Trophoblast cell (in vitro differentiated cells and primary cell): ENCODE results near the gene ECI2.

Experiments used
- DNase-seq, 2 donors: peaks; one replicate each; pipeline ENCODE4 v3.0.0-alpha.2; 2016
- H2AFZ ChIP-seq: 2 replicates; pipeline ENCODE4 v1.6.1; 2013; ENCODE audit warnings: low read length, moderate library complexity, mild to moderate bottlenecking; ENCODE audit not compliant: insufficient read depth, poor library complexity
- H2AK5ac ChIP-seq: 2 replicates; pipeline ENCODE4 v1.6.1; 2013; ENCODE audit warnings: mild to moderate bottlenecking, low read length
- H2BK120ac ChIP-seq: 2 replicates; pipeline ENCODE4 v1.6.1; 2013; ENCODE audit warnings: low read length, mild to moderate bottlenecking, moderate library complexity; ENCODE audit not compliant: insufficient read depth, poor library complexity
- H2BK12ac ChIP-seq: 2 replicates; pipeline ENCODE4 v1.6.1; 2013; ENCODE audit warnings: mild to moderate bottlenecking, low read length, moderate library complexity
- H2BK5ac ChIP-seq: 2 replicates; pipeline ENCODE4 v1.6.1; 2013; ENCODE audit warnings: low read length, low read depth, moderate library complexity, mild to moderate bottlenecking; ENCODE audit not compliant: poor library complexity
- H3K14ac ChIP-seq: 2 replicates; pipeline ENCODE4 v1.6.1; 2013; ENCODE audit warnings: mild to moderate bottlenecking, low read length
- H3K18ac ChIP-seq: 2 replicates; pipeline ENCODE4 v1.6.1; 2013; ENCODE audit warnings: mild to moderate bottlenecking, low read length
- H3K23ac ChIP-seq: 2 replicates; pipeline ENCODE4 v1.6.1; 2013; ENCODE audit warnings: low read length
- H3K27ac ChIP-seq: 2 replicates; pipeline ENCODE4 v1.5.1; 2013; ENCODE audit warnings: low read depth, mild to moderate bottlenecking, inconsistent platforms, low read length, moderate library complexity
- H3K27me3 ChIP-seq: 2 replicates; pipeline ENCODE4 v1.6.1; 2013; ENCODE audit warnings: inconsistent platforms, mild to moderate bottlenecking, low read length, moderate library complexity; ENCODE audit not compliant: insufficient read depth
- H3K36me3 ChIP-seq, 2 experiments: 1 replicate in 1 of 2; 2 replicates in 1 of 2; pipeline ENCODE4 v1.6.1; 2013; ENCODE audit warnings: low read length in 2 of 2, mild to moderate bottlenecking in 2 of 2, moderate library complexity in 1 of 2; ENCODE audit not compliant: insufficient read depth in 2 of 2, control insufficient read depth in 1 of 2
- H3K4ac ChIP-seq: 2 replicates; pipeline ENCODE4 v1.6.1; 2013; ENCODE audit warnings: low read depth, mild to moderate bottlenecking, low read length, moderate library complexity
- H3K4me1 ChIP-seq, 2 experiments: 1 replicate in 1 of 2; 2 replicates in 1 of 2; pipeline ENCODE4 v1.6.1; 2013; ENCODE audit warnings: low read length in 2 of 2, mild to moderate bottlenecking in 2 of 2, moderate library complexity in 1 of 2; ENCODE audit not compliant: insufficient read depth in 2 of 2, control insufficient read depth in 1 of 2
- H3K4me2 ChIP-seq: 2 replicates; pipeline ENCODE4 v1.6.1; 2013; ENCODE audit warnings: inconsistent platforms, mild to moderate bottlenecking, low read length, moderate library complexity
- H3K4me3 ChIP-seq: 2 replicates; pipeline ENCODE4 v1.5.1; 2013; ENCODE audit warnings: mild to moderate bottlenecking, low read depth, low read length, inconsistent platforms
- H3K79me1 ChIP-seq: one replicate; pipeline ENCODE4 v1.6.1; 2013; ENCODE audit warnings: low read length
- H3K79me2 ChIP-seq: 2 replicates; pipeline ENCODE4 v1.6.1; 2013; ENCODE audit warnings: low read length, mild to moderate bottlenecking; ENCODE audit not compliant: control insufficient read depth, insufficient read depth, poor library complexity
- H3K9ac ChIP-seq: 2 replicates; pipeline ENCODE4 v1.6.1; 2013; ENCODE audit warnings: mild to moderate bottlenecking, low read length
- H3K9me3 ChIP-seq: 2 replicates; pipeline ENCODE4 v1.6.1; 2013; ENCODE audit warnings: low read depth, mild to moderate bottlenecking, control low read depth, inconsistent platforms, low read length; ENCODE audit not compliant: insufficient read depth
- H4K12ac ChIP-seq: 2 replicates; pipeline ENCODE4 v1.6.1; 2013; ENCODE audit warnings: low read depth, mild to moderate bottlenecking, low read length, moderate library complexity
- H4K8ac ChIP-seq: 2 replicates; pipeline ENCODE4 v1.6.1; 2013; ENCODE audit warnings: low read depth, mild to moderate bottlenecking, low read length, moderate library complexity
- H4K91ac ChIP-seq: one replicate; pipeline ENCODE4 v1.6.1; 2013; ENCODE audit warnings: low read depth, mild to moderate bottlenecking, low read length, moderate library complexity
- WGBS: extraction: QIAGEN DNeasy Blood & Tissue Kit; methylation state at CpG from one replicate; pipeline ENCODE4 v1.1.7; 2013; ENCODE audit warnings: missing lambda C conversion rate; ENCODE audit not compliant: insufficient read length, insufficient coverage; ENCODE audit errors: extremely low coverage; 5-methylcytosine and 5-hydroxymethylcytosine counted together

ECI2 gene

DNA sequence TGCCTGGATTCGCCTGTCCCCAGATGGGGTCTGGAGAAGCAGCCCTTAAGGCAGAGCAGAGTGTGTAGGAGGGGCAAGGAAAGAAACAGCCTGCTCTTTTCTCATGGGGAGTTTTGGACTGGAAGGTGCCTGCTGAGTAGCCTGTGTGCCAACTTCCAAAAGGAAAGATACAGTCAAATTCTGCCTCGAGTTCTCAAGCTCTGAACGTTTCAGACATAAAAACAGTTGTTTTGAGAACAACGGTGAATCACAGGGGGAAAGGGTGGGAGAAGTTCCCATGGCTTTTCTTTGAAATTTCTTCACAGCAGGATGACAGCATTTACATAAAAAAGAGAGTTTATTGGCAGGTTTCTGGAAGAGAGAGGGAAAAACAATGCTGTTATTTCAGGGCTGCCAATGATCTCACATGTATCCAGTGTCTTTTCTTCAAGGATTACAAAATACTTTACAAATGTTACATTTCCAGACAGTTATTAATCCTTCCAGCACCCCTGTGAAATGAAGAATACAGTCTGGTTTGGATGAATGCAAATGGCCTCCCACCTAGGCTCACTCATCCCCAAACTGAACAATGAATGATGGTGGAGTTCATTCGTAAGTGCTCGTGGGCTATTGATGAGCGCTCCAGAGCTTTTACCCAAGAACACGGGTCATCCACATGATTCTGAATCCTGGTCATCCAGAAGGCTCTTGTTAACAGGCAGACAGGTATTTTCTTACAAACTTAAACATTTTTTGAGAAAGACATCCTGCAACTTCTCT lies 33.8 kb upstream of the ECI2 start:
- Histone ChIP-seq H3K9me3 (no peaks in the 10 kb centered on the region), H3K36me3 (no peaks in the 10 kb centered on the region), H2AK5ac (no peak overlapping the region), H3K23ac (no peak overlapping the region), H2BK12ac (no peak overlapping the region), H3K27ac (no peak overlapping the region), H3K18ac (no peak overlapping the region), H2AFZ (no peak overlapping the region), H2BK120ac (no peak overlapping the region), H3K4me2 (no peak overlapping the region), H3K79me2 (no peaks in the 10 kb centered on the region), H2BK5ac (no peak overlapping the region), H3K4me1 (no peaks in the 10 kb centered on the region), H3K4me3 (no peak overlapping the region), H3K14ac (no peak overlapping the region), H3K27me3 (no peaks in the 10 kb centered on the region), H3K9ac (no peak overlapping the region), H4K12ac (no peak overlapping the region), H3K79me1 (no peaks in the 10 kb centered on the region), H4K91ac (no peak overlapping the region), H4K8ac (no peak overlapping the region), H3K4ac (no peak overlapping the region)
- no peak for DNase-seq
- WGBS: no CpG with 5 or more reads among the region's 8 CpGs

DNA sequence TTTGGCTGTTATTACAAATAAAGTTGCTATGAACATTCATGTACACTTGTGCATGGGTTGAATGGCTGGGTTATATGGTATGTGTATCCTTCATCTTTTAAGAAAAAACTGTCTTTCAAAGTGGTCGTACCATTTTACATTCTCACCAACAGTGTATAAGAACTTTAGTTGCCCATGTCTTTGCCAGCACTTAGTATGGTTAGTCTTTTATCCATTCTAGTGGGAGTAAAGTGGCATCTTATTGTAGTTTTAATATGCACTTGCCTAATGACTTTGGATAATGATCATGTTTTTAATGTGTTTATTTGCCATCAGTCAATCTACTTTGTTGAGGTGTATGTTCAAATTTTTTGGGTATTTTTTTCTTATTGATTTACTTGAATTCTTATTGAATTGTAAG lies 32.5 kb upstream of the ECI2 start:
- Histone ChIP-seq H3K36me3 (no peaks in the 10 kb centered on the region), H3K9ac (no peak overlapping the region), H3K4me3 (no peak overlapping the region), H4K91ac (no peak overlapping the region), H3K27ac (no peak overlapping the region), H2AFZ (no peak overlapping the region), H2BK12ac (no peak overlapping the region), H4K8ac (no peak overlapping the region), H2BK120ac (no peak overlapping the region), H3K18ac (no peak overlapping the region), H2AK5ac (no peak overlapping the region), H3K23ac (no peak overlapping the region), H3K27me3 (no peaks in the 10 kb centered on the region), H4K12ac (no peak overlapping the region), H2BK5ac (no peak overlapping the region), H3K4me2 (no peak overlapping the region), H3K79me1 (no peaks in the 10 kb centered on the region), H3K14ac (no peak overlapping the region), H3K4ac (no peak overlapping the region), H3K9me3 (no peaks in the 10 kb centered on the region), H3K79me2 (no peaks in the 10 kb centered on the region), H3K4me1 (no peaks in the 10 kb centered on the region)
- no peak for DNase-seq
- no CpG with 5 or more reads among the region's 1 CpG for whole genome bisulfite sequencing

DNA sequence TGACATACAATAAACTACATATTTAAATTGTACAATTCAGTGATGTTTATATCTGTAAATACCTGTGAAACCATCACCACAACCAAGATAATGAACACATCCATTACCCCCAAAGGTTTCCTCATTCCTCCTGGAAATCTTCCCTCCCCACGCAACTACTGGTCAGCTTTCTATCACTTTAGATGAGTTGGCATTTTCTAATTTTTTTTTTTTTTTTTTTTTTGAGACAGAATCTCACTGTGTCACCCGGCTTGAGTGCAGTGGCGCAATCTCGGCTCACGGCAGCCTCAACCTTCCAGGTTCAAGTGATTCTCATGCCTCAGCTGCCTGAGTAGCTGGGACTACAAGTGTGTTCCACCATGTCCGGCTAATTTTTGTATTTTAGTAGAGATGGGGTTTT lies 31.7 kb upstream of the ECI2 start:
- no peak overlapping the region for H3K27ac ChIP-seq
- no peak overlapping the region for H2BK120ac ChIP-seq
- no peak overlapping the region for H2BK12ac ChIP-seq
- no peak overlapping the region for H3K4ac ChIP-seq
- H3K18ac ChIP-seq: no peak overlapping the region
- whole genome bisulfite sequencing: no CpG with 5 or more reads among the region's 6 CpGs
- no peaks in the 10 kb centered on the region for H3K9me3 ChIP-seq
- no peak overlapping the region for H3K4me2 ChIP-seq
- no peak overlapping the region for H3K23ac ChIP-seq
- no peak overlapping the region for H4K12ac ChIP-seq
- no peak overlapping the region for H3K9ac ChIP-seq
- H3K27me3 ChIP-seq: no peaks in the 10 kb centered on the region
- H4K8ac ChIP-seq: no peak overlapping the region
- no peak for DNase-seq
- H3K4me1 ChIP-seq: no peaks in the 10 kb centered on the region
- no peaks in the 10 kb centered on the region for H3K79me2 ChIP-seq
- no peaks in the 10 kb centered on the region for H3K36me3 ChIP-seq
- H2BK5ac ChIP-seq: no peak overlapping the region
- H3K79me1 ChIP-seq: no peaks in the 10 kb centered on the region
- no peak overlapping the region for H4K91ac ChIP-seq
- no peak overlapping the region for H2AK5ac ChIP-seq
- H3K14ac ChIP-seq: no peak overlapping the region
- no peak overlapping the region for H3K4me3 ChIP-seq
- no peak overlapping the region for H2AFZ ChIP-seq

DNA sequence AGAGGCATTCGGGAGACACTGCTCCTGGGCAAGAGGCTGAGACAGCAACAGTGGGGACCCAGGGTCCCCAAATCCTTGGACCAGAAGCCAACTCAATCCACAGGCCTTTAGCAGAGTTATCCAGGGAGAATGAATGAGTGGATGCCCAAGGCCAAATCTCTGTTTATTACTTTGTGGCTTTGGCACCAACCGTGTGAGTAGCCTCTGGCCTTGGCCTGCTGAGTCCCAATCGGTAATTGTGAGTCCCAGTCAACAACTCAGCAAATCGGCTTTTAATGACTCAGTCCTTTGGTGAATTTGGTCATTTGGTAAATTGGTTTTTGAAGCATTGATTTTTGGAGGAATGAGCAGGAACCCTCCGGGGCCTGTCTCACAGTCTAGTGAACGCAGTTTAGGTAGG lies 29.1 kb upstream of the ECI2 start:
- Histone ChIP-seq H4K8ac (no peak overlapping the region), H2BK12ac (no peak overlapping the region), H3K79me2 (no peaks in the 10 kb centered on the region), H2AFZ (no peak overlapping the region), H3K9me3 (no peaks in the 10 kb centered on the region), H3K27me3 (no peaks in the 10 kb centered on the region), H2BK120ac (no peak overlapping the region), H2BK5ac (no peak overlapping the region), H2AK5ac (no peak overlapping the region), H3K23ac (no peak overlapping the region), H4K12ac (no peak overlapping the region), H3K4ac (no peak overlapping the region), H3K27ac (no peak overlapping the region), H3K9ac (no peak overlapping the region), H3K36me3 (no peaks in the 10 kb centered on the region), H3K4me1 (no peaks in the 10 kb centered on the region), H3K14ac (no peak overlapping the region), H3K79me1 (no peaks in the 10 kb centered on the region), H3K18ac (no peak overlapping the region), H4K91ac (no peak overlapping the region), H3K4me2 (no peak overlapping the region), H3K4me3 (no peak overlapping the region)
- no peak for DNase-seq
- WGBS: no CpG with 5 or more reads among the region's 6 CpGs
